NB4 (cell line): ENCODE data around the gene ULK1.

Experiments
- DNase-seq: peaks from one replicate; pipeline ENCODE4 v3.0.0; 2010; ENCODE audit warnings: low read depth
- H3K4me3 ChIP-seq: one replicate; pipeline ENCODE4 v1.5.1; 2011; ENCODE audit warnings: mild to moderate bottlenecking, low read depth, low read length, moderate library complexity
- CTCF ChIP-seq: IDR thresholded peaks from one replicate; pipeline ENCODE4 v1.5.1; 2012; ENCODE audit warnings: low read depth, low read length
- MYC ChIP-seq: IDR thresholded peaks from 2 replicates; pipeline ENCODE4 v1.6.1; 2011; ENCODE audit warnings: low read depth, low read length
- POLR2A ChIP-seq: IDR thresholded peaks from 2 replicates; pipeline ENCODE4 v1.6.1; 2011; ENCODE audit warnings: mild to moderate bottlenecking; ENCODE audit not compliant: insufficient read length; ENCODE audit errors: extremely low read depth
- TF ChIP-seq, protein P1 (sequence below): IDR thresholded peaks from 2 replicates; pipeline ENCODE4 v1.6.1; 2011; ENCODE audit warnings: low read depth, low read length

ULK1 gene

DNA sequence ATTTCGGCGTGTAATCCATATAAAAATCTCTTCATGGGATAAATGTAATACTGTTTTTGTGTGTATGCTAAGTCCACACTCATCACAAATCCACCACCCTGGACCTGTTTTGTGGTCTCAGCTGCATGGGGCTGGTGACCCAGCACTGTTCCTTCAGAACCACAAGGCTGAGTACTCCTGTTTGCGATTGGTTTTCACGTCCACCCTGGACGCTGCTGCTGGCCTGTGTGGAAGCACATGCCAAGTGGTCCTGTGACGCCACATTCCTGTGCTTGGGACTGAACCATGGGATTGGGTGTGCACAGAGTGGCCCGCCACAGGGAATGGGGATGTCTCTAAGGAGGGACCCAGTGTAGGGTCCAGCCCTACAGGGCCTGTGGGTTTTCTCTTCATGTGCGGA is 39.0 kb downstream of the ULK1 start:
- H3K4me3 ChIP-seq: no peak overlapping the region
- no peak for TF ChIP-seq POLR2A
- TF ChIP-seq, protein P1, sequence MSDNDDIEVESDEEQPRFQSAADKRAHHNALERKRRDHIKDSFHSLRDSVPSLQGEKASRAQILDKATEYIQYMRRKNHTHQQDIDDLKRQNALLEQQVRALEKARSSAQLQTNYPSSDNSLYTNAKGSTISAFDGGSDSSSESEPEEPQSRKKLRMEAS: no peak
- no peak for TF ChIP-seq CTCF
- DNase-seq: no peak

DNA sequence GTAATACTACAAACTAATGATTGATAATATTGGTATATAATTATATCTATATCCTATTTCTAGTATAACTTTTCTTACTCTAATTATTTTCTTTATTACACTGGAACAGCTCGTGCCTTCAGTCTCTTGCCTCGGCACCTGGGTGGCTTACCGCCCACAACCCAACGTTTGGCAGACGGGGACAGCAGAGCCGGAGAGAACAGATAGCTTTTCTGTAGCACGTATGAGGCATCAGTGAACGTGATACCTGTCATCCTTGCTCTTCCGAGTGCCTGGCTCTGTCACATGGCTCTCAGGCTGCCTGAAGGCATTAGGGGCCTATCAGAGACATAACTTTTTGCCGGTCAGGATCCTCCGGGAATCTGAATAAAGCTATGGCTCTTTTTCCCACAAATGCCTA is 40.1 kb downstream of the ULK1 start:
- TF ChIP-seq POLR2A (no peak), CTCF (no peak), MYC (no peak)
- TF ChIP-seq, protein P1: no peak
- DNase-seq: no peak
- H3K4me3 ChIP-seq: no peak overlapping the region

DNA sequence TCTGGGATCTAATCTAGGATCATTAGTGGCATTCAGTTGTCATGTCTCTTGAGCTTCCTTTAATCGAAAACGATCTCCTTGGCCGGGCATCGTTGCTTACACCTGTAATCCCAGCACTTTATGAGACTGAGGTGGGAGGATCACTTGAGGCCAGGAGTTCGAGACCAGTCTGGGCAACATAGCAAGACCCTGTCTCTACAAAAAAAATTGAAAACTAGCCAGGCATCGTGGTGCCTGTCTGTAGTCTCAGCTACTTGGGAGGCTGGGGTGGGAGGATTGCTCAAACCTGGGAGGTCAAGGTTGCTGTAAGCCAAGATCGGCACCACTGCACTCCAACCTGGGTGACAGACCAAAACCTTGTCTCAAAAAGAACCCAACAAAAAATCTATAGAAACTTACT is 43.7 kb downstream of the ULK1 start:
- no peak overlapping the region for H3K4me3 ChIP-seq
- TF ChIP-seq, protein P1: no peak
- TF ChIP-seq POLR2A (no peak), CTCF (no peak), MYC (no peak)
- DNase-seq: no peak

GRCh38 chr12:131939007-131939406 is 44.6 kb downstream of the ULK1 start:
- DNase-seq: no peak
- TF ChIP-seq, protein P1: no peak
- TF ChIP-seq POLR2A (no peak), CTCF (no peak), MYC (no peak)
- no peak overlapping the region for H3K4me3 ChIP-seq

DNA sequence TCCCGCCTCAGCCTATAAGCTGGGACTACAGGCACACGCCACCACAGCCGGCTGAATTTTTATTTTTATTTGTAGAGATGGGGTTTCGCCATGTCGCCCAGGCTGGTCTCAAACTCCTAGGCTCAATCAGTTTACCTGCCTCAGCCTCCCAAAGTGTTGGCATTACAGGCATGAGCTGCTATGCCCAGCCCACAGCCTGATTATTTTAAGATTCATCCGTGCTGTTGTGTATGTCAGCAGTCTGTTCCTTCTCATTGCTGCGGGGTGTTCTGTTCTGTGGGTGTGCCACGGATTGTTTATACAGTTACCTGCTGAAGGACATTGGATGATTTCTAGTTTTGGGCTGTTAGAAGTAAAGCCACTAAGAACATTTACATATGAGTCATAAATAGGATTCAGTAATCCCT is 45.7 kb downstream of the ULK1 start:
- no peak for DNase-seq
- TF ChIP-seq POLR2A: no peak
- no peak for TF ChIP-seq CTCF
- TF ChIP-seq, protein P1: no peak
- no peak for TF ChIP-seq MYC
- no peak overlapping the region for H3K4me3 ChIP-seq
